GM19467 (cell line): ENCODE results near the gene ZC3H4.

ENCODE experiments used
- ATAC-seq: cut with Tn5 transposase; IDR thresholded peaks from one replicate; pipeline ENCODE4 v1.9.1; 2021; ENCODE audit warnings: mild to moderate bottlenecking, moderate library complexity; ENCODE audit not compliant: unreplicated experiment

Gene ZC3H4

GRCh38 chr19:47023448-47023794, 90.2 kb downstream of the ZC3H4 start:
- ATAC-seq = no peak

- ATAC-seq = no peak
These were observed 90.8 kb downstream of the ZC3H4 start for GRCh38 chr19:47022541-47023447.

- ATAC-seq = no peak
These were observed 91.4 kb downstream of the ZC3H4 start for GRCh38 chr19:47022140-47022536.

GRCh38 chr19:47021536-47022139, 91.9 kb downstream of the ZC3H4 start:
- no peak for ATAC-seq

- ATAC-seq = no peak
These were observed 92.5 kb downstream of the ZC3H4 start for GRCh38 chr19:47020992-47021496.

GRCh38 chr19:47020132-47020805, 93.3 kb downstream of the ZC3H4 start:
- ATAC-seq = no peak

GRCh38 chr19:47019431-47020041, 94.0 kb downstream of the ZC3H4 start, which contains the start of gene NPAS1:
TSS of gene NPAS1 (plus strand) at chr19:47019837. CDS start at chr19:47021048, 1,211 bp downstream.
- ATAC-seq = no peak

GRCh38 chr19:47018923-47019322, 94.7 kb downstream of the ZC3H4 start:
- no peak for ATAC-seq
